Mammary epithelial cell (primary cell): ENCODE measurements around the gene BCR.

Source experiments
- CTCF ChIP-seq, 2 donors: IDR thresholded peaks in 1 of 2; conservative IDR thresholded peaks in 1 of 2; 2 replicates each; pipeline ENCODE4 v1.5.1; 2011 to 2012; ENCODE audit warnings: inconsistent platforms in 2 of 2, low read length in 2 of 2, mild to moderate bottlenecking in 2 of 2, control low read depth in 1 of 2, low read depth in 1 of 2; ENCODE audit not compliant: insufficient read depth in 1 of 2; ENCODE audit errors: extremely low read depth in 1 of 2
- EZH2 ChIP-seq: IDR thresholded peaks from 2 replicates; pipeline ENCODE4 v1.6.1; 2012; ENCODE audit warnings: low read length, inconsistent platforms, borderline replicate concordance

- TF ChIP-seq EZH2 = no peak
- no peak for TF ChIP-seq CTCF (conservative IDR thresholded peaks at IDR 0.05 in 1 of 2, IDR thresholded peaks at IDR 0.05 in 1 of 2; ENCODE audit: extremely low read depth in 1 of 2, insufficient read depth in 1 of 2, low read depth in 1 of 2, low read length in 2 of 2)
These were observed 126.6 kb downstream of the BCR start for GRCh38 chr22:23306926-23307325.
